Psoas muscle (tissue), 8 donors: ENCODE results near the gene IRF7. TPM values are rescaled to one million over a fixed set of nuclear protein-coding genes. Genes with fewer than 3 reads are reported as not detected.

Experiments used
- ATAC-seq, 4 donors: fragments of 200-7000 bp; cut with Tn5 transposase; one replicate each; pipeline ENCODE4 v1.9.1; 2020; ENCODE audit warnings: moderate library complexity in 3 of 4, mild to moderate bottlenecking in 2 of 4
- DNase-seq, 2 donors: peaks; one replicate each; pipeline ENCODE4 v3.0.0-alpha.2; 2020
- H3K27ac ChIP-seq: fragments of 200-600 bp; one replicate; pipeline ENCODE4 v1.8.0; 2022
- H3K27me3 ChIP-seq, 3 donors: fragments of 200-600 bp in 1 of 3; one replicate each; pipeline versions ENCODE4 v1.6.1 to v1.8.0; 2013 to 2022; ENCODE audit warnings: low read length in 2 of 3, mild to moderate bottlenecking in 2 of 3, moderate library complexity in 1 of 3; ENCODE audit not compliant: insufficient read depth in 3 of 3
- H3K36me3 ChIP-seq, 2 donors: fragments of 200-600 bp in 1 of 2; one replicate each; pipeline versions ENCODE4 v1.6.1 to v1.8.0; 2013 to 2022; ENCODE audit warnings: low read depth in 1 of 2, mild to moderate bottlenecking in 1 of 2, moderate library complexity in 1 of 2; ENCODE audit not compliant: insufficient read depth in 1 of 2
- H3K4me1 ChIP-seq: fragments of 200-600 bp; one replicate; pipeline ENCODE4 v1.8.0; 2022
- H3K4me3 ChIP-seq: fragments of 200-600 bp; one replicate; pipeline ENCODE4 v1.8.0; 2022; ENCODE audit warnings: mild to moderate bottlenecking
- H3K9me3 ChIP-seq: fragments of 200-600 bp; one replicate; pipeline ENCODE4 v1.8.0; 2022
- WGBS, 3 donors: extraction: QIAGEN DNeasy Blood & Tissue Kit; methylation state at CpG; one replicate each; pipeline versions ENCODE4 v1.1.6 to v1.1.7; 2013; 5-methylcytosine and 5-hydroxymethylcytosine counted together
- intact Hi-C, 2 donors: fragments of 100-400 bp; cut with DNase I; formaldehyde crosslinking; loops; one replicate each; pipeline versions ENCODE4 v1.11.0 to v1.14.2; 2022
- polyA plus RNA-seq, 3 donors: library from polyadenylated mRNA; stranded (reverse); fragments of 200-250 nt; gene quantifications; one replicate each; pipeline ENCODE4 v1.2.3, GENCODE V29; 2013
- total RNA-seq, 4 donors: library from RNA; stranded (reverse); fragmentation: NEBNext Ultra II Directional in 2 of 4; extraction: Animal tissue kit (Norgen Biotek cat#: 25700) in 2 of 4; gene quantifications; one replicate each; pipeline versions ENCODE4 v1.2.1 to v1.2.4, GENCODE V29; 2021 to 2023
- TF ChIP-seq, protein P1 (sequence below): fragments of 200-600 bp; IDR thresholded peaks from one replicate; pipeline ENCODE4 v1.8.0; 2022; ENCODE audit warnings: antibody characterized with exemption
- donor health status: healthy with polysubstance abuse.
- donor health status: DM: no; HTN: no; CAD: no; lungs with moderate emphysema.
- donor health status: Bipolar disorder and iron deficiency.
- donor health status: healthy.
- donor health status: DM: yes; HTN: yes; CAD: no.
- donor health status: DM: no; HTN: no; CAD: no.
- donor health status: DM: no; HTN: no; CAD: no.
- donor health status: DM: yes; HTN: yes; CAD: no.

The IRF7 gene
- total and polyA plus RNA-seq, 7 donors = 7.5 to 23.1 (median 12.9) TPM

DNA sequence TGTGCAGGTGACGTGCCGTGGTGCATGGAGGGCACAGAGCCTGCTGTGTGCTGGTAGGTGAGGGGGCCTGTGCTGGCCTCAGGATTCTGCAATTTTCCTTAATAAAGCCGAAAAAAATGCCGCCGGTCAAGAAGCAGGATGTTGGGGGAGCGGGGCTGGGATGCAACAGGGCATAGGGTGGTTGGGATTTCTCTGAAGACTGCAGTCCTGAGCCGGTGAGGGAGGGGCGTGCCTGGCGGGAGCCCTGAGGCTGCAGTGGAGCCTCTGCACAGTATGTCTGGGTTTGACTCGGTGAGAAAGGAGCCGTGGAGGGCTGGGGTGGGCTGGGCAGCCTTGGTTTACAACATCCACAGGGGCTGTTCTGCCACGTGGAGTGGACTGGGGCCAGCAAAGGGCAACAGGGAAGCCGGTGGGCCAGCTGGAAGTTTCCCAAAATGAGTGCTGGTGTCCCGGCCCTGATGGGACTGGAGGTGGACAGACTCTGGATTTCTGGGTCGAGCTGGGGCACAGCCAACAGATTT, 7.7 kb upstream of the IRF7 start:
- WGBS, 3 donors = 76 to 78% (median 76%) methylated on average over 15 of the region's 15 CpGs
- Histone ChIP-seq H3K9me3 (no peaks in the 10 kb centered on the region), H3K27me3 (peaks cover 0 to 2% (median 0%) of the 10 kb centered on the region in 3 donors), H3K36me3 (peaks cover 0 to 6% of the 10 kb centered on the region in 2 donors), H3K4me3 (no peak overlapping the region), H3K27ac (no peak overlapping the region), H3K4me1 (peaks cover 9% of the 10 kb centered on the region)
- no peak for DNase-seq
- TF ChIP-seq, protein P1, sequence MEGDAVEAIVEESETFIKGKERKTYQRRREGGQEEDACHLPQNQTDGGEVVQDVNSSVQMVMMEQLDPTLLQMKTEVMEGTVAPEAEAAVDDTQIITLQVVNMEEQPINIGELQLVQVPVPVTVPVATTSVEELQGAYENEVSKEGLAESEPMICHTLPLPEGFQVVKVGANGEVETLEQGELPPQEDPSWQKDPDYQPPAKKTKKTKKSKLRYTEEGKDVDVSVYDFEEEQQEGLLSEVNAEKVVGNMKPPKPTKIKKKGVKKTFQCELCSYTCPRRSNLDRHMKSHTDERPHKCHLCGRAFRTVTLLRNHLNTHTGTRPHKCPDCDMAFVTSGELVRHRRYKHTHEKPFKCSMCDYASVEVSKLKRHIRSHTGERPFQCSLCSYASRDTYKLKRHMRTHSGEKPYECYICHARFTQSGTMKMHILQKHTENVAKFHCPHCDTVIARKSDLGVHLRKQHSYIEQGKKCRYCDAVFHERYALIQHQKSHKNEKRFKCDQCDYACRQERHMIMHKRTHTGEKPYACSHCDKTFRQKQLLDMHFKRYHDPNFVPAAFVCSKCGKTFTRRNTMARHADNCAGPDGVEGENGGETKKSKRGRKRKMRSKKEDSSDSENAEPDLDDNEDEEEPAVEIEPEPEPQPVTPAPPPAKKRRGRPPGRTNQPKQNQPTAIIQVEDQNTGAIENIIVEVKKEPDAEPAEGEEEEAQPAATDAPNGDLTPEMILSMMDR = no peak
- intact Hi-C loops = no loop called here
- ATAC-seq = no peak

DNA sequence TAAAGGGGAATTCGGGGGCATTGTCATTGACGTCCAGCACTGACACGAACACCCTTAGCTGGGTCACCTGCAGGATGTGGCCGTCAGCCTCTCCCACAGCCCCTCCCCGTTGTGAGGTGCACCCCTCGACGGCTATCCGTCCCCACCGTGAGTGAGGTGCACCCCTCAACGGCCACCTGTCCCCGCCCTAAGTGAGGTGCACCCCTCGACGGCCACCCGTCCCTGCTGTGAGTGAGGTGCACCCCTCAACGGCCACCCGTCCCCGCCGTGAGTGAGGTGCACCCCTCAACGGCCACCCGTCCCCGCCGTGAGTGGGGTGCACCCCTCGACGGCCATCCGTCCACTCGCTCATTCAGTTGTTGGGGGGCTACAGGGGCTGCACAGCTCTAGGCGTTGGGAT, 6.1 kb upstream of the IRF7 start:
- no peak for DNase-seq
- TF ChIP-seq, protein P1 = no peak
- Histone ChIP-seq H3K36me3 (peaks cover 0 to 6% of the 10 kb centered on the region in 2 donors), H3K27me3 (peaks cover 0 to 2% (median 0%) of the 10 kb centered on the region in 3 donors), H3K27ac (no peak overlapping the region), H3K4me3 (no peak overlapping the region), H3K9me3 (no peaks in the 10 kb centered on the region), H3K4me1 (peaks cover 4% of the 10 kb centered on the region)
- intact Hi-C loops = no loop called here
- no peak for ATAC-seq
- WGBS, 3 donors = 87 to 92% (median 90%) methylated on average over 24 to 27 of the region's 27 CpGs

DNA sequence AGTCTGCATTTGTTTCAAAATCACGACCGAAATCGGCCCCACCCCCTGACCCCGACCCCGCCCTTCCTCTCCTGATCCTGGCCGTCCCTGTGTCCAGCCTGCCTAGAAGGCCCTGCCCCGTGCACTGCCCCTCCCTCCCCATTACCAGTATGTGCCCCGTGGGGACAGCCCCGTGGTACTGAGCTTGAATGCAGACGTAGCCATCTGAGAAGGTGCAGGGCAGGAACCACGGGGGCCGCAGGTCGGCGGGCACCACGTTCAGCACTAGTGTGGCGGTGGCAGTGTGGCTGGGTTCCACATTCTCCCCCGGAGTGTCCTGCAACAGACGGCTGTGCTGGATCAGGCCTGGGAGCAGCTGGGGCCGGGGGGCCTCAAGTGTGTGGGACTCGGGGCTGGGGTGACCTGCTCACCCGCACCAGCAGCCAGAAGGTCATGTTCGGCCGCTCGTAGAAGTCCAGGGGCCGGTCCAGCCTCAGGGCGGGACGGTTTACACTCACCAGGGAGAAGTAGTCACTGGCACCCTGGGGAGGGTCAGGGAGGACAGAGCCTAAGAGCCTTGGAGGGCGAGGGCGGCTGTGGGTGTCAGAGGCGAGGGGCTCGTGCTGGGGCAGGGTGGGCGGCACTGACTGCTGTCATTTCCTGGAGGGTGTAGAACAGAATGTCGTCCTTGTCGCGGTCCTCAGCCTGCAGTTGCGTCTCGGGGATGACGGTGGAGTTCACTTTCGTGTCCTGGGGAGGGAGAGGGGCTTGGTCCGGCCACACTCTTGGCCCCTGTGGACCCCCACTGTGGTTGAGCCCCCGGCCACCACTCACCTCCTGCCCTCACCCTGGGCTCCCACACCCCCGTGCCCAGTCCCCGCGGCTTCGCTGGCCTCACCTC, 5.4 kb upstream of the IRF7 start:
- WGBS, 3 donors = 69 to 78% (median 69%) methylated on average over 42 to 45 of the region's 45 CpGs
- intact Hi-C loops = no loop called here
- no peak overlapping the region for H3K27ac ChIP-seq
- ATAC-seq (no peak), DNase-seq (no peak)
- peaks cover 0 to 6% of the 10 kb centered on the region in 2 donors for H3K36me3 ChIP-seq
- H3K9me3 ChIP-seq = no peaks in the 10 kb centered on the region
- TF ChIP-seq, protein P1 = no peak
- H3K4me3 ChIP-seq = no peak overlapping the region
- H3K27me3 ChIP-seq = no peaks in the 10 kb centered on the region
- H3K4me1 ChIP-seq = peaks cover 5% of the 10 kb centered on the region

DNA sequence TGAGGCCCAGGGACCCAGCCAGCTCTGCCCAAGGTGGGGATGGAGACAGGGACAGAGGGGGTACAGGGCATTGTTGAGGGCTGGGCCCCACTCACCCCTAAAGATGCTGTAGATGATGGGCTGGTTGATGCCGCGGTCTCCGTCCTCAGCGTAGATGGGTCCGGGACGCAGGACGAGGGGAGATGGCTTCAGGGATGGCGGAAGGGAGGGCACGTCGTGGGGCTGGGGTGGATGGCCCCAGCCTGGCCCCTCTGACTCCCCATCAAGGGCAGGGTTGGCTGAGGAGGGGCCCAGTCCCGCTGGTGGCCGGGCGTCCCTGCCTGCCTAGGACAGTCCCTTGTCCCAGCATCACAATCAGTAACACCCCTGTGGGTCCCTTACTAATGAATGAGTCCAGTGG, 4.5 kb upstream of the IRF7 start:
- no peaks in the 10 kb centered on the region for H3K9me3 ChIP-seq
- H3K27ac ChIP-seq = no peak overlapping the region
- H3K4me1 ChIP-seq = peaks cover 5% of the 10 kb centered on the region
- peaks cover 0 to 6% of the 10 kb centered on the region in 2 donors for H3K36me3 ChIP-seq
- ATAC-seq = no peak
- no peak overlapping the region for H3K4me3 ChIP-seq
- WGBS, 3 donors = 95 to 98% (median 96%) methylated on average over 13 of the region's 13 CpGs
- intact Hi-C loops = no loop called here
- no peaks in the 10 kb centered on the region for H3K27me3 ChIP-seq
- no peak for DNase-seq
- TF ChIP-seq, protein P1 = no peak
